Liver (tissue), 9 donors: ENCODE measurements around the gene KCNMB2. TPM values are rescaled to one million over a fixed set of nuclear protein-coding genes. Genes with fewer than 3 reads are reported as not detected.

Source experiments
- DNase-seq: peaks from one replicate; pipeline ENCODE4 v3.0.0-alpha.2; 2017; ENCODE audit warnings: low spot score
- H3K27ac ChIP-seq, 2 donors: one replicate each; pipeline ENCODE4 v1.7.0; 2013; ENCODE audit warnings: inconsistent platforms in 2 of 2, low read length in 2 of 2, control low read depth in 1 of 2, low read depth in 1 of 2, mild to moderate bottlenecking in 1 of 2
- H3K27me3 ChIP-seq, 4 donors: one replicate each; pipeline versions ENCODE4 v1.6.1 to v1.7.0; 2013; ENCODE audit warnings: low read length in 3 of 4, inconsistent platforms in 1 of 4, mild to moderate bottlenecking in 1 of 4, moderate library complexity in 1 of 4; ENCODE audit not compliant: control insufficient read depth in 4 of 4, insufficient read depth in 4 of 4
- H3K36me3 ChIP-seq, 4 donors: one replicate each; pipeline versions ENCODE4 v1.6.1 to v1.7.0; 2013; ENCODE audit warnings: low read length in 3 of 4, mild to moderate bottlenecking in 3 of 4, low read depth in 1 of 4, moderate library complexity in 1 of 4; ENCODE audit not compliant: control insufficient read depth in 4 of 4, insufficient read depth in 3 of 4
- H3K4me1 ChIP-seq, 4 donors: one replicate each; pipeline versions ENCODE4 v1.6.1 to v1.7.0; 2013; ENCODE audit warnings: low read length in 3 of 4, mild to moderate bottlenecking in 3 of 4, moderate library complexity in 1 of 4; ENCODE audit not compliant: control insufficient read depth in 4 of 4, insufficient read depth in 4 of 4
- H3K4me3 ChIP-seq, 3 donors: one replicate each; pipeline versions ENCODE4 v1.6.1 to v1.7.0; 2013; ENCODE audit warnings: low read length in 3 of 3, control low read depth in 1 of 3, low read depth in 1 of 3, mild to moderate bottlenecking in 1 of 3
- H3K9ac ChIP-seq, 2 donors: one replicate each; pipeline ENCODE4 v1.7.0; 2013; ENCODE audit warnings: low read length in 2 of 2, mild to moderate bottlenecking in 2 of 2, moderate library complexity in 2 of 2, control low read depth in 1 of 2, low read depth in 1 of 2
- H3K9me3 ChIP-seq, 4 donors: one replicate each; pipeline versions ENCODE4 v1.6.1 to v1.7.0; 2013; ENCODE audit warnings: low read length in 3 of 4; ENCODE audit not compliant: control insufficient read depth in 4 of 4
- CTCF ChIP-seq: fragments of 150-350 bp; IDR thresholded peaks from 2 replicates; pipeline ENCODE4 v1.5.1; 2017; ENCODE audit warnings: improper control_type of control experiment, low read depth, low read length; ENCODE audit not compliant: missing input control
- EGR1 ChIP-seq, 2 donors: IDR thresholded peaks; 2 replicates each; pipeline ENCODE4 v1.6.1; 2016 to 2018; ENCODE audit warnings: antibody characterized with exemption in 2 of 2, low read depth in 2 of 2
- FOXA1 ChIP-seq: IDR thresholded peaks from 2 replicates; pipeline ENCODE4 v1.6.1; 2016; ENCODE audit warnings: antibody characterized with exemption
- FOXA2 ChIP-seq: IDR thresholded peaks from 2 replicates; pipeline ENCODE4 v1.6.1; 2016; ENCODE audit warnings: antibody characterized with exemption
- GABPA ChIP-seq, 2 donors: IDR thresholded peaks in 1 of 2; conservative IDR thresholded peaks in 1 of 2; 2 replicates each; pipeline ENCODE4 v1.6.1; 2016; ENCODE audit warnings: antibody characterized with exemption in 2 of 2, mild to moderate bottlenecking in 1 of 2, moderate library complexity in 1 of 2
- HNF4A ChIP-seq, 2 donors: conservative IDR thresholded peaks; 2 replicates each; pipeline ENCODE4 v1.6.1; 2016; ENCODE audit warnings: antibody characterized with exemption in 2 of 2, mild to moderate bottlenecking in 2 of 2
- HNF4G ChIP-seq: IDR thresholded peaks from 2 replicates; pipeline ENCODE4 v1.6.1; 2016; ENCODE audit warnings: antibody characterized with exemption
- JUND ChIP-seq, 2 donors: IDR thresholded peaks; 2 replicates each; pipeline ENCODE4 v1.6.1; 2016; ENCODE audit warnings: antibody characterized with exemption in 2 of 2
- MAX ChIP-seq: IDR thresholded peaks from 2 replicates; pipeline ENCODE4 v1.6.1; 2016; ENCODE audit warnings: antibody characterized with exemption
- NR2F2 ChIP-seq: IDR thresholded peaks from 2 replicates; pipeline ENCODE4 v1.6.1; 2016; ENCODE audit warnings: antibody characterized with exemption
- RAD21 ChIP-seq, 2 donors: IDR thresholded peaks; 2 replicates each; pipeline ENCODE4 v1.6.1; 2016; ENCODE audit warnings: antibody characterized with exemption in 2 of 2, mild to moderate bottlenecking in 2 of 2
- RXRA ChIP-seq, 2 donors: IDR thresholded peaks; 2 replicates each; pipeline ENCODE4 v1.6.1; 2017 to 2018; ENCODE audit warnings: antibody characterized with exemption in 2 of 2, mild to moderate bottlenecking in 1 of 2
- SP1 ChIP-seq: IDR thresholded peaks from 2 replicates; pipeline ENCODE4 v1.6.1; 2018; ENCODE audit warnings: antibody characterized with exemption, mild to moderate bottlenecking
- TAF1 ChIP-seq: conservative IDR thresholded peaks from 2 replicates; pipeline ENCODE4 v1.6.1; 2016; ENCODE audit warnings: antibody characterized with exemption, mild to moderate bottlenecking
- YY1 ChIP-seq: IDR thresholded peaks from 2 replicates; pipeline ENCODE4 v1.6.1; 2016; ENCODE audit warnings: antibody characterized with exemption, mild to moderate bottlenecking
- WGBS: extraction: QIAGEN DNeasy Blood & Tissue Kit; methylation state at CpG from one replicate; pipeline ENCODE4 v1.1.7; 2013; 5-methylcytosine and 5-hydroxymethylcytosine counted together
- polyA plus RNA-seq, 2 donors: library from polyadenylated mRNA; stranded (reverse) in 1 of 2; unstranded in 1 of 2; fragments of 200-250 nt in 1 of 2; fragments of >200 nt in 1 of 2; fragmentation: Nextera tagmentation in 1 of 2; extraction: Ambion mirVana in 1 of 2; gene quantifications; one replicate each; pipeline versions ENCODE4 v1.2.1 to v1.2.3, GENCODE V29; 2013 to 2015
- total RNA-seq, 2 donors: library from RNA; depleted of rRNA; stranded (reverse); fragments of >200 nt; gene quantifications; one replicate each; pipeline ENCODE4 v1.2.3, GENCODE V29; 2014
- TF ChIP-seq, protein P1 (sequence below): IDR thresholded peaks from 2 replicates; pipeline ENCODE4 v1.6.1; 2016; ENCODE audit warnings: antibody characterized with exemption
- TF ChIP-seq, protein P2 (sequence below): IDR thresholded peaks from 2 replicates; pipeline ENCODE4 v1.6.1; 2016; ENCODE audit warnings: antibody characterized with exemption
- TF ChIP-seq, protein P3 (sequence below): IDR thresholded peaks from 2 replicates; pipeline ENCODE4 v1.6.1; 2016; ENCODE audit warnings: antibody characterized with exemption, mild to moderate bottlenecking
- donor health status: healthy.
- donor health status: healthy.
- donor health status: healthy.
- donor health status: healthy.
- donor health status: healthy.

The KCNMB2 gene
- total and polyA plus RNA-seq, 4 donors = 0.08 to 0.33 (median 0.16) TPM; not detected in 1

GRCh38 chr3:178561239-178561638 is 25.0 kb downstream of the KCNMB2 start:
- WGBS = 81% methylated on average over 4 of the region's 4 CpGs
- TF ChIP-seq GABPA (IDR thresholded peaks at IDR 0.05 in 1 of 2, conservative IDR thresholded peaks at IDR 0.05 in 1 of 2) (no peak), RXRA (IDR thresholded peaks at IDR 0.05) (no peak), FOXA2 (no peak), NR2F2 (no peak), HNF4G (no peak)
- no peaks in the 10 kb centered on the region for H3K36me3 ChIP-seq
- no peaks in the 10 kb centered on the region for H3K9me3 ChIP-seq
- H3K9ac ChIP-seq = no peak overlapping the region
- H3K4me3 ChIP-seq = no peak overlapping the region
- no peaks in the 10 kb centered on the region for H3K4me1 ChIP-seq
- DNase-seq = no peak
- H3K27ac ChIP-seq = no peak overlapping the region
- H3K27me3 ChIP-seq = no peaks in the 10 kb centered on the region

DNA sequence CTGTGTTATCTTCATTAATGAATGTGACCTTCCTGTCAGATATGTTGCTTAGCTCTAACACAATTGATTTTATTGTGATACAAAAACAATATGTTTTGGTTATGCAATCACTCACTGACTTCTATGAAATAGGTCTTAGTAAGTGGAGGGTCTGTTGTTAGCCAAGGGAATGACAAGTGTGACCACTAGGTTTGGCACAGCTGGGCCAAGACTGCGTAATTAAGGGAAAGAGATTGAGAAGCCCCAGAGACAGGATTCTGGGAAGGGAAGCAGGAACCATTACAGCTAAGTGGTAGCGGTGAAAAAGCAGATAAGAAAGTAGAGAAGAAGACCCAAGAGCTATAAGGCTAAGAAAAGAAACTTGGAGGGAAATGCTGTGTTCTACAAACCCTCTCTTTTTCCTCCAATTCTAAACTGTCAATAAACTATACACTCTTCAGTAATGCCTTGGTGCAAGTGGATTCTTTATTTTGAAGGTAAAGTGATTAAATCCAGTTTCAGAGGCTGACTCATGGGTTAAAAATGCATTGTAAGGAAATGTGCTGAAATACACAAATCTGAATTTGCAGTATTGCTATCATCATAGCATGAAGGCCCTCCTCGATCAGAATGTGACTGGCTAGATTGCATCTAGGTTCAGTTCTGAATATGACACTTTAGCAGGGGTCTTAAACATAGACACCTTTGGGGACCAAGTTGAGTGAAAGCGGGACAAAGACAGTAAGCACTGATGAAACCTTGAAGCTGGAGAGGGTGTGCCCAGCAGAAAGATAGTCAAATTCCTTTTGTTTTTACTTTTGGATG is 26.1 kb downstream of the KCNMB2 start:
- no peak overlapping the region for H3K9ac ChIP-seq
- 71% methylated on average over 4 of the region's 4 CpGs for WGBS

More for the DNA sequence above, 26.1 kb downstream of the KCNMB2 start:
- Histone ChIP-seq H3K36me3 (no peaks in the 10 kb centered on the region), H3K4me1 (no peaks in the 10 kb centered on the region), H3K9me3 (no peaks in the 10 kb centered on the region), H3K4me3 (no peak overlapping the region), H3K27me3 (no peaks in the 10 kb centered on the region), H3K27ac (no peak overlapping the region)
- no peak for TF ChIP-seq FOXA1
- no peak for TF ChIP-seq TAF1
- no peak for TF ChIP-seq MAX
- TF ChIP-seq CTCF = no peak
- TF ChIP-seq JUND (IDR thresholded peaks at IDR 0.05) = no peak
- no peak for TF ChIP-seq RXRA (IDR thresholded peaks at IDR 0.05)
- TF ChIP-seq EGR1 (IDR thresholded peaks at IDR 0.05; ENCODE audit: low read depth in 2 of 2) = no peak
- TF ChIP-seq, protein P1, sequence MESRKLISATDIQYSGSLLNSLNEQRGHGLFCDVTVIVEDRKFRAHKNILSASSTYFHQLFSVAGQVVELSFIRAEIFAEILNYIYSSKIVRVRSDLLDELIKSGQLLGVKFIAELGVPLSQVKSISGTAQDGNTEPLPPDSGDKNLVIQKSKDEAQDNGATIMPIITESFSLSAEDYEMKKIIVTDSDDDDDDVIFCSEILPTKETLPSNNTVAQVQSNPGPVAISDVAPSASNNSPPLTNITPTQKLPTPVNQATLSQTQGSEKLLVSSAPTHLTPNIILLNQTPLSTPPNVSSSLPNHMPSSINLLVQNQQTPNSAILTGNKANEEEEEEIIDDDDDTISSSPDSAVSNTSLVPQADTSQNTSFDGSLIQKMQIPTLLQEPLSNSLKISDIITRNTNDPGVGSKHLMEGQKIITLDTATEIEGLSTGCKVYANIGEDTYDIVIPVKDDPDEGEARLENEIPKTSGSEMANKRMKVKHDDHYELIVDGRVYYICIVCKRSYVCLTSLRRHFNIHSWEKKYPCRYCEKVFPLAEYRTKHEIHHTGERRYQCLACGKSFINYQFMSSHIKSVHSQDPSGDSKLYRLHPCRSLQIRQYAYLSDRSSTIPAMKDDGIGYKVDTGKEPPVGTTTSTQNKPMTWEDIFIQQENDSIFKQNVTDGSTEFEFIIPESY = no peak
- TF ChIP-seq SP1 = no peak
- TF ChIP-seq FOXA2 = no peak
- TF ChIP-seq HNF4A (conservative IDR thresholded peaks at IDR 0.05) = no peak
- TF ChIP-seq NR2F2 = no peak
- TF ChIP-seq HNF4G = no peak
- TF ChIP-seq, protein P2, sequence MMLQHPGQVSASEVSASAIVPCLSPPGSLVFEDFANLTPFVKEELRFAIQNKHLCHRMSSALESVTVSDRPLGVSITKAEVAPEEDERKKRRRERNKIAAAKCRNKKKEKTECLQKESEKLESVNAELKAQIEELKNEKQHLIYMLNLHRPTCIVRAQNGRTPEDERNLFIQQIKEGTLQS = no peak
- TF ChIP-seq YY1 = no peak
- TF ChIP-seq, protein P3, sequence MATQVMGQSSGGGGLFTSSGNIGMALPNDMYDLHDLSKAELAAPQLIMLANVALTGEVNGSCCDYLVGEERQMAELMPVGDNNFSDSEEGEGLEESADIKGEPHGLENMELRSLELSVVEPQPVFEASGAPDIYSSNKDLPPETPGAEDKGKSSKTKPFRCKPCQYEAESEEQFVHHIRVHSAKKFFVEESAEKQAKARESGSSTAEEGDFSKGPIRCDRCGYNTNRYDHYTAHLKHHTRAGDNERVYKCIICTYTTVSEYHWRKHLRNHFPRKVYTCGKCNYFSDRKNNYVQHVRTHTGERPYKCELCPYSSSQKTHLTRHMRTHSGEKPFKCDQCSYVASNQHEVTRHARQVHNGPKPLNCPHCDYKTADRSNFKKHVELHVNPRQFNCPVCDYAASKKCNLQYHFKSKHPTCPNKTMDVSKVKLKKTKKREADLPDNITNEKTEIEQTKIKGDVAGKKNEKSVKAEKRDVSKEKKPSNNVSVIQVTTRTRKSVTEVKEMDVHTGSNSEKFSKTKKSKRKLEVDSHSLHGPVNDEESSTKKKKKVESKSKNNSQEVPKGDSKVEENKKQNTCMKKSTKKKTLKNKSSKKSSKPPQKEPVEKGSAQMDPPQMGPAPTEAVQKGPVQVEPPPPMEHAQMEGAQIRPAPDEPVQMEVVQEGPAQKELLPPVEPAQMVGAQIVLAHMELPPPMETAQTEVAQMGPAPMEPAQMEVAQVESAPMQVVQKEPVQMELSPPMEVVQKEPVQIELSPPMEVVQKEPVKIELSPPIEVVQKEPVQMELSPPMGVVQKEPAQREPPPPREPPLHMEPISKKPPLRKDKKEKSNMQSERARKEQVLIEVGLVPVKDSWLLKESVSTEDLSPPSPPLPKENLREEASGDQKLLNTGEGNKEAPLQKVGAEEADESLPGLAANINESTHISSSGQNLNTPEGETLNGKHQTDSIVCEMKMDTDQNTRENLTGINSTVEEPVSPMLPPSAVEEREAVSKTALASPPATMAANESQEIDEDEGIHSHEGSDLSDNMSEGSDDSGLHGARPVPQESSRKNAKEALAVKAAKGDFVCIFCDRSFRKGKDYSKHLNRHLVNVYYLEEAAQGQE = no peak
- TF ChIP-seq GABPA (IDR thresholded peaks at IDR 0.05 in 1 of 2, conservative IDR thresholded peaks at IDR 0.05 in 1 of 2) = no peak
- TF ChIP-seq RAD21 (IDR thresholded peaks at IDR 0.05) = no peak
- no peak for DNase-seq
